Testis (tissue), 2 donors: ENCODE data around the gene SCRT2.

Experiments used
- POLR2A ChIP-seq: fragments of 450-650 bp; IDR thresholded peaks from one replicate; pipeline ENCODE4 v1.6.1; 2017; ENCODE audit warnings: antibody characterized with exemption, mild to moderate bottlenecking, moderate library complexity
- TF ChIP-seq, protein P1 (sequence below), 3 experiments: fragments of 450-650 bp in 2 of 3; fragments of 200-600 bp in 1 of 3; sonication (generic) in 1 of 3; IDR thresholded peaks; one replicate each; pipeline ENCODE4 v1.5.1; 2016 to 2019; ENCODE audit warnings: antibody characterized with exemption in 3 of 3, mild to moderate bottlenecking in 2 of 3, moderate library complexity in 1 of 3

DNA sequence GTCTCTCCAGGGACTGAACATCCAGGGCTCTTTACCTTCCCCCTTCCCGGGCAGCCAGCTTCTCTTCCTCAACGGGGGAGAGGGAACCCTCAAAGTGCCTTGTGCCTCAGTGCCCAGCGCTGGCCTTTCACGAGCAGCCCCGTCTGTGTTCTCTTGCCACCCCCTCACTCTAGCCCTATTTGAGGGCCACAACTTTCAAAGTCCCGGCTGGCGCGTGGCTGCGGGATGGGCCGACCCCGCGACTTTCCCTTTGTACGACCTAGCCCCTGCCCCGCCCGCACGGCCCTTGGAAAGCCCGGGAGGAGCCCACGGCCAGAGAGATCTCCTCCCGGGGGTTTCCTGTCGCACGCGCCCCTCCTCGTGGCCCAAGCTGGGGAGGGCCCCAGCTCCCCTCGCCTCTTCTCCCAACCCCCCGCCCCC is 559 bp downstream of the SCRT2 start:
- TF ChIP-seq, protein P1, sequence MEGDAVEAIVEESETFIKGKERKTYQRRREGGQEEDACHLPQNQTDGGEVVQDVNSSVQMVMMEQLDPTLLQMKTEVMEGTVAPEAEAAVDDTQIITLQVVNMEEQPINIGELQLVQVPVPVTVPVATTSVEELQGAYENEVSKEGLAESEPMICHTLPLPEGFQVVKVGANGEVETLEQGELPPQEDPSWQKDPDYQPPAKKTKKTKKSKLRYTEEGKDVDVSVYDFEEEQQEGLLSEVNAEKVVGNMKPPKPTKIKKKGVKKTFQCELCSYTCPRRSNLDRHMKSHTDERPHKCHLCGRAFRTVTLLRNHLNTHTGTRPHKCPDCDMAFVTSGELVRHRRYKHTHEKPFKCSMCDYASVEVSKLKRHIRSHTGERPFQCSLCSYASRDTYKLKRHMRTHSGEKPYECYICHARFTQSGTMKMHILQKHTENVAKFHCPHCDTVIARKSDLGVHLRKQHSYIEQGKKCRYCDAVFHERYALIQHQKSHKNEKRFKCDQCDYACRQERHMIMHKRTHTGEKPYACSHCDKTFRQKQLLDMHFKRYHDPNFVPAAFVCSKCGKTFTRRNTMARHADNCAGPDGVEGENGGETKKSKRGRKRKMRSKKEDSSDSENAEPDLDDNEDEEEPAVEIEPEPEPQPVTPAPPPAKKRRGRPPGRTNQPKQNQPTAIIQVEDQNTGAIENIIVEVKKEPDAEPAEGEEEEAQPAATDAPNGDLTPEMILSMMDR (IDR thresholded peaks at IDR 0.05): no peak
- no peak for TF ChIP-seq POLR2A
